Spleen (tissue), 7 donors: ENCODE data around the gene SLC6A1.

Source experiments
- CTCF ChIP-seq, 11 experiments: fragments of 200-600 bp in 7 of 11; fragments of 450-650 bp in 4 of 11; sonication (generic) in 4 of 11; IDR thresholded peaks in 8 of 11; conservative IDR thresholded peaks in 3 of 11; 1 replicate in 7 of 11; 2 replicates in 4 of 11; pipeline versions ENCODE4 v1.4.0 to v1.8.0; 2016 to 2021; ENCODE audit warnings: antibody characterized with exemption in 11 of 11, inconsistent platforms in 4 of 11, mild to moderate bottlenecking in 1 of 11
- POLR2A ChIP-seq, 3 donors: fragments of 450-650 bp; IDR thresholded peaks; one replicate each; pipeline ENCODE4 v1.5.1; 2017; ENCODE audit warnings: antibody characterized with exemption in 3 of 3, mild to moderate bottlenecking in 1 of 3
- POLR2AphosphoS5 ChIP-seq, 3 donors: sonication (generic); formaldehyde crosslinking; IDR thresholded peaks; one replicate each; pipeline ENCODE4 v1.5.1; 2017; ENCODE audit warnings: antibody characterized with exemption in 3 of 3
- donor health status: DM: no; HTN: no; CAD: no; lungs with moderate emphysema.
- donor health status: DM: no; HTN: no; CAD: no.
- donor health status: DM: no; HTN: no; CAD: no.

GRCh38 chr3:10948326-10948725, 44.2 kb upstream of the SLC6A1 start:
- TF ChIP-seq CTCF (IDR thresholded peaks at IDR 0.05 in 8 of 11, conservative IDR thresholded peaks at IDR 0.05 in 3 of 11) (no peak), POLR2AphosphoS5 (IDR thresholded peaks at IDR 0.05) (no peak), POLR2A (IDR thresholded peaks at IDR 0.05) (no peak)
